Right cardiac atrium (tissue), 5 donors: ENCODE results near the gene CPB1. TPM values are rescaled to one million over a fixed set of nuclear protein-coding genes. Genes with fewer than 3 reads are reported as not detected.
"Not testable (repeated sequence)": the region's sequence is repeated elsewhere in the genome, so short reads cannot be mapped to it uniquely, and the experiment has no call there.

Source experiments
- ATAC-seq, 2 donors: fragments of 200-7000 bp; cut with Tn5 transposase; one replicate each; pipeline versions ENCODE4 v1.8.0 to v1.9.1; 2020; ENCODE audit warnings: moderate library complexity in 2 of 2, mild to moderate bottlenecking in 1 of 2
- DNase-seq, 3 donors: peaks; one replicate each; pipeline ENCODE4 v3.0.0-alpha.2; 2020
- H3K27ac ChIP-seq: one replicate; pipeline ENCODE4 v1.5.1; 2013; ENCODE audit warnings: mild to moderate bottlenecking, low read length, control low read depth, moderate library complexity
- H3K27me3 ChIP-seq: one replicate; pipeline ENCODE4 v1.6.1; 2013; ENCODE audit not compliant: control insufficient read depth, insufficient read depth
- H3K4me1 ChIP-seq: one replicate; pipeline ENCODE4 v1.6.1; 2013; ENCODE audit warnings: low read length; ENCODE audit not compliant: control insufficient read depth, insufficient read depth
- H3K4me3 ChIP-seq: one replicate; pipeline ENCODE4 v1.5.1; 2013; ENCODE audit warnings: low read length, control low read depth
- H3K9me3 ChIP-seq: one replicate; pipeline ENCODE4 v1.6.1; 2013; ENCODE audit warnings: low read length; ENCODE audit not compliant: control insufficient read depth
- WGBS: extraction: QIAGEN DNeasy Blood & Tissue Kit; methylation state at CpG from one replicate; pipeline ENCODE4 v1.1.7; 2013; 5-methylcytosine and 5-hydroxymethylcytosine counted together
- intact Hi-C, 4 donors: fragments of 100-400 bp; cut with DNase I; formaldehyde crosslinking; loops; one replicate each; pipeline versions ENCODE4 v1.11.0 to v1.14.0; 2022 to 2023
- long read RNA-seq, 4 donors: library from polyadenylated mRNA; unstranded; transcript quantifications; one replicate each; pipeline ENCODE4 v2.0.0, GENCODE V29; 2020 to 2021
- polyA plus RNA-seq: library from polyadenylated mRNA; stranded (reverse); fragments of 200-250 nt; gene quantifications from one replicate; pipeline ENCODE4 v1.2.3, GENCODE V29; 2013
- total RNA-seq, 4 donors: library from RNA; stranded (reverse); fragmentation: NEBNext Ultra II Directional; extraction: Animal tissue kit (Norgen Biotek cat#: 25700); gene quantifications; one replicate each; pipeline ENCODE4 v1.2.1, GENCODE V29; 2021
- donor health status: healthy with polysubstance abuse.
- donor health status: DM: no; HTN: yes; CAD: no.
- donor health status: DM: no; HTN: no; CAD: no.
- donor health status: DM: no; HTN: yes; CAD: no; lungs with severe emphysema.
- donor health status: DM: yes; HTN: yes; CAD: no.

Gene CPB1
- total RNA-seq (1 to 10 TPM in 1 of 4 donors, under 1 TPM in 1, not detected in 2; 0.62 to 2.4 TPM), polyA plus RNA-seq (0.27 TPM)
- long read RNA-seq, donor 1: 0 reads
- long read RNA-seq, donor 2: 0 reads
- long read RNA-seq, donor 3, partial matches to known transcripts: 0 of 4 reads
- long read RNA-seq, donor 3, other reads (novel, unspliced or antisense): 0 of 4 reads
- long read RNA-seq, donor 4: 0 reads

DNA sequence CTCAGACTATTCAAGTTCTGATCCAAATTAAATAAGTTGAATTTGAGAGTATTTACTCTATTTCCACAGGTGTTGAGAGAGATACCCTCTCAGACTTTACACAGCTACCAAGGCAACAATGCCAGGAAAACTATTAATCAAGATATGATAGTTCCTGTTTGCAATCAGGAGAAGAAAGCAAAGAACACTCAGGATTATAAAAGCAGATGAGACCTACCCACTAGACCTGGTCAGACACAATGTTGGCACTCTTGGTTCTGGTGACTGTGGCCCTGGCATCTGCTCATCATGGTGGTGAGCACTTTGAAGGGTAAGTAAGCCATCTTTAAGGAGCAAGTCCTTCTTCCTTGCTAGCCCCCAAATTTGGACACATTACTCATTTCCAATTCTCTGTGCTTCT lies at the start of gene CPB1:
TSS of gene CPB1 (plus strand) at position 227 of the 400 bp plus-strand sequence. CDS start at position 240, 13 bp downstream.
- intact Hi-C loops: no loop called here
- no peaks in the 10 kb centered on the region for H3K27me3 ChIP-seq
- no peak for DNase-seq

DNA sequence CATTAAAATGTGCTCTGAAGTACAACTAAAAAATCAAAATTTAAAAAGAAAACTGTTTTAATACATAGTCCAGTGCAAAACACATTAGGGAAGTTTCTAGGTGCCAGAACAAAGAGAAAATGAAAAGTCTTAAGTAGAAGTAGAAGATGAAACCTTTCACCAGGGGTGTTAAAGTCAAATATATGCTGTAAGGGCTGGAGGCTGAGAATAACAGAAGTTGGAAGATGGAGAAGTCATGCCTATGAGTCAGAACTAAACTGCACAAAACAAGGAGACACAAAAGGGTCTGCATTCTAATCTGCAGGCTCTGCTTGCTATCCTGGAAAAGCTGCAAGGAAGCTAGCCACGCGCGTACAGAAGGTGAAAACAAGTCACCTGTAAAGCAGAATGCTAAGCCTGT lies 48.7 kb upstream of the CPB1 start:
- no peak overlapping the region for H3K27ac ChIP-seq
- no peaks in the 10 kb centered on the region for H3K9me3 ChIP-seq
- 88% methylated on average over 3 of the region's 3 CpGs for WGBS
- DNase-seq (no peak), ATAC-seq (no peak)
- no peaks in the 10 kb centered on the region for H3K27me3 ChIP-seq
- intact Hi-C loops: no loop called here
- no peaks in the 10 kb centered on the region for H3K4me1 ChIP-seq
- no peak overlapping the region for H3K4me3 ChIP-seq

More for the DNA sequence above, at the start of gene CPB1:
- Histone ChIP-seq H3K4me1 (no peaks in the 10 kb centered on the region), H3K27ac (no peak within 1 kb of the TSS), H3K9me3 (no peaks in the 10 kb centered on the region), H3K4me3 (no peak within 1 kb of the TSS)
- ATAC-seq: no peak

DNA sequence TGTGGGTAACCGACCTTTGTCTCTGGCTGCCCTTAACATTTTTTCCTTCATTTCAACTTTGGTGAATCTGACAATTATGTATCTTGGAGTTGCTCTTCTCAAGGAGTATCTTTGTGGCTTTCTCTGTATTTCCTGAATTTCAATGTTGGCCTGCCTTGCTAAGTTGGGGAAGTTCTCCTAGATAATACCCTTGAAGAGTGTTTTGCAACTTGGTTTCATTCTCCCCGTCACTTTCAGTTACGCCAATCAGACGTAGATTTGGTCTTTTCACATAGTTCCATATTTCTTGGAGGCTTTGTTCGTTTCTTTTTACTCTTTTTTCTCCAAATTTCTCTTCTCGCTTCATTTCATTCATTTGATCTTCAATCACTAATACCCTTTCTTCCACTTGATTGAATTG lies 42.6 kb upstream of the CPB1 start:
- H3K27ac ChIP-seq, ATAC-seq, H3K9me3 ChIP-seq, H3K4me1 ChIP-seq, intact Hi-C loops, DNase-seq, H3K27me3 ChIP-seq, H3K4me3 ChIP-seq: not testable (repeated sequence)
- WGBS: 75% methylated on average over 6 of the region's 6 CpGs

DNA sequence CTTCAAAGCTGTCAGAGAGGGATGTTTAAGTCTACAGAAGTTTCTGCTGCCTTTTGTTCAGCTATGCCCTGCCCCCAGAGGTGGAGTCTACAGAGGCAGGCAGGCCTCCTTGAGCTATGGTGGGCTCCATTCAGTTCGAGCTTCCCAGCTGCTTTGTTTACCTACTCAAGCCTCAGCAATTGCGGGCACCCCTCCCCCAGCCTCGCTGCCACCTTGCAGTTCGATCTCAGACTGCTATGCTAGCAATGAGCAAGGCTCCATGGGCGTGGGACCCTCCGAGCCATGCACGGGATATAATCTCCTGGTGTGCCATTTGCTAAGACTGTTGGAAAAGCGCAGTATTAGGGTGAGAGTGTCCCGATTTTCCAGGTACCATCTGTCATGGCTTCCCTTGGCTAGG lies 41.5 kb upstream of the CPB1 start:
- H3K27me3 ChIP-seq, H3K4me3 ChIP-seq, H3K27ac ChIP-seq, DNase-seq, intact Hi-C loops, H3K4me1 ChIP-seq, ATAC-seq, H3K9me3 ChIP-seq: not testable (repeated sequence)
- 87% methylated on average over 9 of the region's 9 CpGs for WGBS

DNA sequence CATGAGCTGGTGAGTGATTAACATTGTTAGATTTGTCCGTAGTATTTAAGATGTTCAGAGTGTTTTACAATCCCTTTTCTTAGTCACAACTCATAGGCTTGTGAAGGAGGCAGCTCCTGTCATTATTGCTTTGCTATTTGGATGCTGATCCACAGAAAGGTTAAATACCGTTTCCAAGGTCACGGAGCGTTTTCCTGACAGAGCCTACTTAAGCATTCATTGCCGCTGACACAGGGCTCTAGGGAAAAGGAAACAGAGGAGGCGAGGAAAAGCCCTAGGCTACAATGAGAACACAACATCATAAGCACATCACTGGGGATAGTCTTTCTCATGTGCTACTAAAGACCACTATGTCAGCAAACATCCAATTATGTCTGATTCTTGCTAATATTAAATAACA lies 38.5 kb upstream of the CPB1 start:
- no peaks in the 10 kb centered on the region for H3K9me3 ChIP-seq
- H3K4me1 ChIP-seq: no peaks in the 10 kb centered on the region
- intact Hi-C loops: no loop called here
- DNase-seq (no peak), ATAC-seq (no peak)
- no peak overlapping the region for H3K4me3 ChIP-seq
- no peaks in the 10 kb centered on the region for H3K27me3 ChIP-seq
- WGBS: 26% methylated on average over 6 of the region's 6 CpGs
- no peak overlapping the region for H3K27ac ChIP-seq

DNA sequence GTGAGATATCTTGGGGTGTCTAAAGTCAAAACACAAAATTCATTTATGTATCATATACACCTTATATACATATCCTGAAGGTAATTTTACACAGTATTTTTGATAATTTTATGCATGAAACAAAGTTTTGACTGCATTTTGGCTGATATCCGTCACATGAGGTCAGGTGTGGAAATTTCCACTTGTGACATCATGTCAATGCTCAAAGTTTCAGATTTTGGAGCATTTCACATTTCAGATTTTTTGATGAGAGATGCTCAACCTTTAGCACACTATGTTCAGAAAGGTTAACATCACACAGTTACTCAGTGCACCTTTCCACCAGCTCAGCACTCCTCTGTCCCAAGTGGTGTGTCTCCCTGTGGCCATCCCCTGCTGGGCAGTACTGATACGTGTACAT lies 37.7 kb upstream of the CPB1 start:
- Histone ChIP-seq H3K27me3 (no peaks in the 10 kb centered on the region), H3K4me1 (no peaks in the 10 kb centered on the region), H3K9me3 (no peaks in the 10 kb centered on the region), H3K27ac (no peak overlapping the region), H3K4me3 (no peak overlapping the region)
- intact Hi-C loops: no loop called here
- DNase-seq: no peak
- no peak for ATAC-seq
- WGBS: 86% methylated on average over 2 of the region's 2 CpGs

DNA sequence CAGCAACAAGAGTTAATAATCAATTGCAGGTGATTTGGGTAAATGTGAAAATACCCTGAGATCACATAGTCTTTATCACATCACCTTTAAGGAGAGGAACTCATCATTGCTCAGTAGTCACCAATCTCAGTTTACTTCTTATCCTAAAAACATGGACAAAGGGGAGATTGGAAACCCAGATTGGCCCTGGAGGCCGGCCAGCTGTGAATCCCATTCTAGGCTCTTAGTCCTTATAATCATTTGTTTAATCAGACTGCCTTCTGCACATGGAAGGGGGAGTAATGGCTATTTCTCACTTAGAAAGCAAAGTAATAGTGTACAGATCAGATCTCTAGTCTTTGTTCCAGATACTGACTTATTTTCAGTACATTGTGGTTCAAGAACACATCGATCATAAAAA lies 37.2 kb upstream of the CPB1 start:
- WGBS: 72% methylated on average over 2 of the region's 2 CpGs
- DNase-seq (no peak), ATAC-seq (no peak)
- H3K9me3 ChIP-seq: no peaks in the 10 kb centered on the region
- intact Hi-C loops: no loop called here
- H3K27ac ChIP-seq: no peak overlapping the region
- H3K27me3 ChIP-seq: no peaks in the 10 kb centered on the region
- H3K4me1 ChIP-seq: no peaks in the 10 kb centered on the region
- no peak overlapping the region for H3K4me3 ChIP-seq

DNA sequence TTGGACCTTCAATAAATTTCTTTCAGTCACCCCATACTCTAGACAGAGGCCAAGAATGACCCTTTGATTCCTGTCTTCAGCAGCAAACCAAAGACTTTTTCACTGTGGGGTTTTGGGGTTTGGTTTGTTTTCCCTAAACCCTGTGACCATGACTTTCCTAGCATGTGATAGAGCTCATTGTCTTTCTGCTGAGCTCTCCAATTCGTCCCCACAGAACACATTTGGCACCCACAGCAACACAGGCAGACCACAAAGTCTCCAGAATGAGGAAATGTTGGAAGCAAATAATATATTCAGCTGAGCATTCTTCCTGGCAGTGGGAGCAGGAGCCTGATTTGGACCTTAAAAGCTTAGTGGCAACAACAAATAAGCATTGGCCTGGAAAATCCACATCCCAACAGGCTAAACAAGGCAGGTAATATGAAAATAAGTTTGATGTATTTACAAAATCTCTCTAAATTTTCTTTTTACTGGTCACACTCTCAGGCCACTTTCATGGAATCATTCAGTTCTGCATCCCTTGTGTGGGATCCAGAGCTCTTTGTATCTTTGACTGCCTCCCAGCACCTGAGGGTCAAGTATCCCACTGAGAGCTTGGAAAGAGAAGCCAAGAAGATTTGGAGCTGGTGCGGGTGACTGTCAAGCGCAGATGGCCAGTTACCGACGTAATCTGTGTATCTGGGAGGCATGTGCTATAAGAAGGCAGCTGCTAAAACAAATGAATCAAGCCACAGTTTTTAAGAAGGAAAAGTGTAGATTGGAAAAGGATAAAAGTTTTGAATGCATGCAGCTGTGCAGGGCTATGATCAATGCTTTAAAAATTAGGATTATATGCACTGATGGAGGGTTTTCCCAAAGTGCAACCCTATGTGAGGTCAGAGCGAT lies 36.5 kb upstream of the CPB1 start:
- DNase-seq (peak in 2 of 3 donors; percentile 11 to 51), ATAC-seq (peak; percentile 40 to 85)
- Histone ChIP-seq H3K9me3 (no peaks in the 10 kb centered on the region), H3K27ac (no peak overlapping the region), H3K4me3 (no peak overlapping the region), H3K27me3 (no peaks in the 10 kb centered on the region), H3K4me1 (no peaks in the 10 kb centered on the region)
- WGBS: 44% methylated on average over 6 of the region's 6 CpGs
- intact Hi-C loops: no loop called here

DNA sequence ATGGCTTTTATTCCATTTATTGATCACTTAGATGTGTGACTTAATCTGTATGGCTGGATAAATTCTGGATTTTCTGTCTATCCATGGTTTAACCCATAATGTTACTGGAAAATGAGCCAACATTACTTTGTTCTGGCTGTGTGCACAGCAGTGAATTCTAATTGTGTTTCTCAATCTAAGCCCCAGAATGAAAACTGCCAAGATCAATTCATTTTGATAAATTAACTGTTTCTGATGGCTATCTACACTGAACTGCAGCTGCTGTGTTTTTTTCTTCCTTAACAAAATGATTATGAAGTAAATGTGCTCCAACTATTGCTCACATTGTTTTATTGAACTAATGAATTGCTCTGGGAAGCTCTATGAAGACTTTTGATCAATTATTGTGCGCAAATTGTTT lies 35.7 kb upstream of the CPB1 start:
- 99% methylated on average over 1 of the region's 1 CpG for WGBS
- ATAC-seq: no peak
- no peaks in the 10 kb centered on the region for H3K27me3 ChIP-seq
- intact Hi-C loops: no loop called here
- H3K4me3 ChIP-seq: no peak overlapping the region
- no peak for DNase-seq
- H3K4me1 ChIP-seq: no peaks in the 10 kb centered on the region
- H3K27ac ChIP-seq: no peak overlapping the region
- H3K9me3 ChIP-seq: no peaks in the 10 kb centered on the region

DNA sequence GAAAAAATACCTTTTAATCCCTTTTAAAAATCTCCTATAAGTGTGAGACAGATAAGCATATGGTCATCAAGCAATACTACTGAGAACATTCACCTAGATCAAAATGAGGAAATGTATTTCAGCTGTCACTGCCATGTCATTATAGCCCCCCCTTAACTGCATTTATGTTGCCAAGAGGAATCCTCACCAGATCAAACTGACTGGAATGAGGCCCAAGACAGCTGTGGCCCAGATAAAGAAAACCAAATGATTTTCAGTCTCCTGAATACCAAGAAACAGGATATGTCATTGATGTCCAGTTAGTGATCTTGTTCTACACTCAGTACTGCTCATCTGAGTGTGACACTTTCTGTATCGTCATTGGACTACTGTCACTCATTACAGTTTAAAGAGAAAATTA lies 35.1 kb upstream of the CPB1 start:
- H3K27ac ChIP-seq: no peak overlapping the region
- intact Hi-C loops: no loop called here
- DNase-seq (no peak), ATAC-seq (no peak)
- no peaks in the 10 kb centered on the region for H3K9me3 ChIP-seq
- no peaks in the 10 kb centered on the region for H3K4me1 ChIP-seq
- 81% methylated on average over 1 of the region's 1 CpG for WGBS
- H3K27me3 ChIP-seq: no peaks in the 10 kb centered on the region
- H3K4me3 ChIP-seq: no peak overlapping the region

DNA sequence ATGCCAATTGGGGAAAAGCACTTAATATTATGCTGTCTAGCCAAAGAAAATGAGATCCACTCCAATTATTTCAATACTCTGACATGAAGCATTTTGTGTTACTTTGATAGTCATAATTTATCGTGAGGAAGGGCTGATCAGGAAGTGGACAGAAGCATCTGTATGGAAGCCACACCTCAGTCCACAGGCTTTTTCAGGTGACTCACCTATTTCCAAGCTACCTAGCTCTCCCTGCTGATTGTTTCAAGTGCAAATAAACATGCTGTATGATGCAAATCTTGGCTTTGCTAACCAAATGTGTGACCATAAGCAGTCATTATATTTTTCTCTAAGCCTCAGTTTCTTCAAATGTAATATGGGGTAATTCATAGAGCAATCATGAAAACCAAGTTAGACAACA lies 30.8 kb upstream of the CPB1 start:
- H3K4me1 ChIP-seq: no peaks in the 10 kb centered on the region
- intact Hi-C loops: no loop called here
- H3K27me3 ChIP-seq: no peaks in the 10 kb centered on the region
- 59% methylated on average over 1 of the region's 1 CpG for WGBS
- H3K9me3 ChIP-seq: no peaks in the 10 kb centered on the region
- DNase-seq (no peak), ATAC-seq (no peak)
- H3K27ac ChIP-seq: no peak overlapping the region
- H3K4me3 ChIP-seq: no peak overlapping the region
